Skeletal muscle cell (primary cell): Measurements from ENCODE around the gene SIPA1L3.
"Not testable (repeated sequence)": the region's sequence is repeated elsewhere in the genome, so short reads cannot be mapped to it uniquely, and the experiment has no call there.

Experiments
- DNase-seq: peaks from one replicate; pipeline ENCODE4 v3.0.0-alpha.2; 2010; ENCODE audit warnings: low read depth
- H3K4me3 ChIP-seq: 2 replicates; pipeline ENCODE4 v1.5.1; 2011; ENCODE audit warnings: low read depth, mild to moderate bottlenecking, control low read depth, low read length, moderate library complexity

Gene SIPA1L3

DNA sequence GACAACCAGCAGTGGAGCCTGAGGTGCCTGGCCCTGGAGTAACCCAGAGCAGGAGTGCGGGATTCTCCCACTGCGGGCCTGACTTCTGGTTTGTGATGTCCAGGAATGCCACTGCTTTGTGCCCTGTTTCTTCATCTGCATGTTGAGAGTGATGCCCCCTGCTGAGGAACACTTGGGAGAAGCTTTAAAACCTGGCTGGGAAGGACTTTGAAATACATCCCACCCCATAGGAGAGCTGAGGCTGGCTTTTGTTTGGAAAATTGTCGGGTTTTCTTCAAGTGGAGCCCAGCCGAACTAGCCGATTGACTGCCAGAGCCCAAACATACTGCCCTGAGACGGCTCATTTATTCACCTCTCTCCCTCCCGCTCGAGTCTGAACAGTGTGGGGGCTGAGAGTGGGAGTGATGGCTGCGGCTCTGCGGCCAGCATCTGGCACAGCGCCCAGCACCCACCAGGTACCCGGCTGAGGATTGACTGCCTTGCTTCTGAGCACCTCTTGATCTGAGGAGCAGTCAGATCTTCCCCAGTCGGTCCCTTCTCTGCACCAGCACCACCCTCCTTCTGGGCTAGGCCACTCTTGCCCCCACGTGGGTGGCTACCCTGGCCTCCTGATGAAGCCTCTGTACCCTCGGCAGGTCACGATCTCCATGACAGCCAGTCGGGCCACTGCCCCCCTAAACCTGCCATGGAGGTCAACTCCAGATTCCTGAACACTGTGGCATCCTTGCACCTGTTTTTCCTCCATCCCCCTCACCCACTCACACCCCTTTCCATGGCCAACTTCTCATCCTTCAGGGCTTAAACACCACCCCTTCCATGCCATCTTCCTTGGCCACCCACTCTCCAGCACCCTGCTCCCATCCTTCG, 148.9 kb downstream of the SIPA1L3 start:
- DNase-seq = no peak

GRCh38 chr19:38056646-38057045, 149.6 kb downstream of the SIPA1L3 start:
- no peak for DNase-seq
- no peak overlapping the region for H3K4me3 ChIP-seq

More for the DNA sequence above, 148.9 kb downstream of the SIPA1L3 start:
- no peak overlapping the region for H3K4me3 ChIP-seq

GRCh38 chr19:38057959-38058690, 151.1 kb downstream of the SIPA1L3 start:
- H3K4me3 ChIP-seq = no peak overlapping the region
- DNase-seq = no peak

DNA sequence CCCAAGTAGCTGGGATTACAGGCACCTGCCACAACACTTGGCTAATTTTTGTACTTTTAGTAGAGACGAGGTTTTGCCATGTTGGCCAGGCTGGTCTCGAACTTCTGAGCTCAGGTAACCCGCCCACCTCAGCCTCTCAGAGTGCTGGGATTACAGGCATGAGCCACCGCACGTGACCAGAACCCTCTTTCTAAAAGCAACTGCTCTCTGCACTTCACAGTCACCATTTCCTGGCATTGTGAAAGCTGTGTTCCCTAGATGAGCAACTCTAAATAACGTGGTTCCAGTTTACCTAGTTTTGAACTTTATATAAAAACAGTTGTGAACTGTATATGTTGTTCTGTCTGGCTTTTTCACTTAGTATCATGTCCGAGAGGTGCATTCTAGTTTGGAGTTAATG, 152.9 kb downstream of the SIPA1L3 start:
- DNase-seq = no peak
- H3K4me3 ChIP-seq = no peak overlapping the region

DNA sequence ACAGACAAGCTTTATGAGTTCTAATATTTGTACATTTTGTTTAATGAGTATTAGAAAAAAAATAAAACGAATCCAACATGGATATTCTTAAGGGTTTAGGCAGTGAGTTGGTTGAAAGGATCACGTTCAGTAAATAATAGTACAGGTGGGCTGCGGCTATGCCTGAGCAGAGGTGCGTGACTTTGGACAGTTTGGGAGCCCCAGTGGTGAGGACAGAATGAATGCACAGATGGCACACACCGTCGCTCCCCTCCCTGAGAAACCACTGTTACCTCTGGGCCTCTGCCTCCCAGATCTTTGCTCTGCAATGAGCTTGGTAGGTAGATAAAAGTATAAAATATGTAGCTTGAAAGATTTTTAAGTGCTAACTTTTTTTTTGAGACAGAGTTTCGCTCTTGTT, 153.3 kb downstream of the SIPA1L3 start:
- no peak for DNase-seq
- no peak overlapping the region for H3K4me3 ChIP-seq

- no peak overlapping the region for H3K4me3 ChIP-seq
- DNase-seq = no peak
These were observed 154.3 kb downstream of the SIPA1L3 start for GRCh38 chr19:38061294-38061693.

- DNase-seq = no peak
- no peak overlapping the region for H3K4me3 ChIP-seq
These were observed 156.2 kb downstream of the SIPA1L3 start for GRCh38 chr19:38062959-38063761.

- H3K4me3 ChIP-seq = no peak overlapping the region
- DNase-seq = no peak
These were observed 156.9 kb downstream of the SIPA1L3 start for GRCh38 chr19:38063928-38064327.

DNA sequence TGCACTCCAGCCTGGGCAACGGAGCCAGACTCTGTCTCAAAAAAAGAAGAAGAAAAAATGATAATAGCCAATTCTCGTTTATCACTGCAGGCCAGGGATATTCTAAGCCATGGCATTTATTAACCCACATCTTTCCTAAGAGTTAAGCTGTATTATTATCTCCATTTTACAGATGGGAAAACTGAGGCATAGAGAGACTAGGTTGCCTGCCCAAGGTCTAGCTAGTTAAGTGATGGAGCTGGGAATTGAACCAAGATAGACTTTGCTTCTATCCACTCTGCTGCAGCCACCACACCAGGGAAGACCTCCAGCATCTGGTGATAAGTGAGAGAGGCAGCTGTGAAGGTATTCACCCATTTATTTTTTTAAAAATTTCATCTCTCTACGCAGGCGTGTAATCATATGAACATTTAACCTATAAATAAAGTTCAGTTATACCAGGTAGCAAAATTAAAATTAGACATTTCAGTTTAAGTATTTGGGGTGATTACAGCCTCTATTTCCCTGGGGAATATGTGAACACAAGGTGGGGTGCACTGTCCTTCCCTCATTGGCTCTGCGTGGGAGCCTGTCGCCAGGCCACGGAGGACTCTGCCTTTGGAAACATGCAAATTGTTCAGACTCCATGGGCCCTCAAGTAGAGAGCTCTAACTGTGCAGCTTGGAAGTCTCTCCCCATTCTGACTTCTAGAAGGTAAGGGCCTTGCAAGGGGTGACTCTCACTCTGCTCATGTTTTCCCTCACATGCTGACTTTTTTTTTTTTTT, 157.8 kb downstream of the SIPA1L3 start:
- no peak for DNase-seq
- no peak overlapping the region for H3K4me3 ChIP-seq

GRCh38 chr19:38065775-38066174, 158.8 kb downstream of the SIPA1L3 start:
- not testable (repeated sequence) for DNase-seq, H3K4me3 ChIP-seq

DNA sequence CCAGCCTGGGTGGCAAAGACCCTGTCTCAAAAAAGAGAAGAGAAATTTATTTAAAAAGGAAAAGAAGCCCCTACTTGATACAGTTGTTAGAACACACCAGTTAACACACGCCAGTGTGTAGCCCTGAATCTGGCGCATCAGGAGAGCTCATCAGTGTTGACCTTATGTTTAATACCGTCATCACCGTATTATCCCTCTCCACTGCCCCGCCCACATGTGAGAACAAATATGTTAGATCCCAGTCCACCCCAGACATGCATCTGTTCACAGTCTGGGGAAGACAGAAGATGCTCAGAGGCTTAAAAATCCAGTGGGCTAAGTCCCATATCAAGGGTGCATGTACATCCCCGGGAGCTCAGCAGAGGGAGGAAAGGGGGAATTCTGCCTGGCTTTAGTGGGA, 161.8 kb downstream of the SIPA1L3 start:
- no peak overlapping the region for H3K4me3 ChIP-seq
- no peak for DNase-seq

- H3K4me3 ChIP-seq = no peak overlapping the region
- no peak for DNase-seq
These were observed 163.6 kb downstream of the SIPA1L3 start for GRCh38 chr19:38070573-38070972.

DNA sequence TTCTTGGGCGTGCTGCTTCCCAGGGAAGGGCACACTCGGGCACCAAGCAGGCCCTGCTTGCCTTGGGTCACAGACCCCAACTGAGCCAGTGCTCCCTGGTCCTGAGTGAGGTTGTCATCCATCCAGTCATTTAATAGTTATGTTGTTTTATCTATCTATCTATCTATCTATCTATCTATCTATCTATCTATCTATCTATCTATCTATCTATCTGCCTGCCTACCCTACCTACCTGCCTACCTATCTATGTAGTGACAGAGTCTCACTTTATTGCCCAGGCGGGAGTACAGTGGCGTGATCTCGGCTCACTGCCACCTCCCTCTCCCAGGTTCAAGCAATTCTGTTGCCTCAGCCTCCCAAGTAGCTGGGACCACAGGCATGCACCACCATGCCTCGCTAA, 164.0 kb downstream of the SIPA1L3 start:
- not testable (repeated sequence) for DNase-seq, H3K4me3 ChIP-seq

- H3K4me3 ChIP-seq = no peak overlapping the region
- no peak for DNase-seq
These were observed 164.6 kb downstream of the SIPA1L3 start for GRCh38 chr19:38071647-38072046.

- no peak for DNase-seq
These were observed 166.1 kb downstream of the SIPA1L3 start for GRCh38 chr19:38072776-38073750.

DNA sequence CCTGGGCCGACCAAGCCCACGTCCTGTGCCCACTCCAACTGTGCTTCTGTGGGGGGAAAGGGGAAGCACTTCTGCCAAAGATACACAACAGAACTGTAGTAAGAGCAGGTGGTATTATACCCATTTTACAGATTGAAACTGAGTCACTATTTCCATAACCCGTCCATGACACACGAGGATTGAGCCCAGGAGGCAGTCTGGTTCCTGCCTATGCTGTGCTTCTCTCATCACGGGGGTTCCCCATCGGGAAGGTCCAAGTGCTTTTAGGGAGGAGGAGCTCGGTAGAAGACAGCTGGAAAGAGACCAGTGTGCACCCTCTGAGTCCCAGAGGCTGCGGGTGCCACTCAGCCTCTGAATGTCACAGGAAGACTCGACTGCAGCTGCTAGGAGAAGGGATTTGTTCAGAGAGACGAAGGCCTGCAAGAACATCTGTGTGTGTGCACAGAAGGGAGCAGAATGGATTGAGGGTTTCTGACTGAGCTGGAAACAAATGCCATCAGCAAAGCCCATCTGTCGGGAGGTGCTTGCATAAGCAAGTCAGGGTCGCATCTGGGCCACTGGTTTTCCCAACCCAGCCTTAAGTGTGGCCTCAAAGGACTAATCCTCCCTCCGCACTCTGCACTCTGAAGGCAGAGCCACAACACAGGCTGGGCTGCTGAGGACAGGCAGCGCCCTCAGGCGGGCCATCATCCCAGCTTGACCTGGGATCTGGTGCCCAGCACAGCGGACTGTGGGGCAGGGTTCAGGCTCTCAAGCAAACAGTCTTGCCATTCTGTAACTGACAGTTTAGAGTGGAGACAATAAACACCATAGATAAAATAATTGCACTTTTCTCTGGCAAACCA, 167.1 kb downstream of the SIPA1L3 start:
- DNase-seq = no peak
- no peak overlapping the region for H3K4me3 ChIP-seq

More at GRCh38 chr19:38072776-38073750, 166.1 kb downstream of the SIPA1L3 start:
- no peak overlapping the region for H3K4me3 ChIP-seq

GRCh38 chr19:38076337-38076736, 169.3 kb downstream of the SIPA1L3 start:
- DNase-seq = no peak
- no peak overlapping the region for H3K4me3 ChIP-seq
